NCI-H460 (cell line): ENCODE results near the gene PNPLA2. TPM values are rescaled to one million over a fixed set of nuclear protein-coding genes. Genes with fewer than 3 reads are reported as not detected.

ENCODE experiments used
- DNase-seq: peaks from one replicate; pipeline ENCODE4 v3.0.0-alpha.2; 2016; ENCODE audit warnings: low read depth; ENCODE audit errors: extremely low read depth
- polyA plus RNA-seq: library from polyadenylated mRNA; depleted of rRNA; stranded (reverse); fragments of >200 nt; gene quantifications from 2 replicates; pipeline ENCODE4 v1.2.3, GENCODE V29; 2014; cell fraction: nucleus; rRNA removed
- total RNA-seq: library from RNA; depleted of rRNA; stranded (reverse); fragments of >200 nt; shearing (Covaris generic); gene quantifications from 2 replicates; pipeline ENCODE4 v1.2.3, GENCODE V29; 2014; rRNA removed

Gene PNPLA2
- 15.0 and 15.7 TPM in 2 replicates for total RNA-seq
- 47.5 and 78.1 TPM in 2 replicates for polyA plus RNA-seq

- DNase-seq, result no peak
Observed at GRCh38 chr11:818396-819128, at the start of gene PNPLA2. Gene PNPLA2, plus strand, starts transcription at chr11:818914. Its CDS starts 805 bp downstream, at chr11:819719.

- no peak for DNase-seq
Observed at GRCh38 chr11:769887-770641, 48.6 kb upstream of the PNPLA2 start.

- no peak for DNase-seq
Observed at GRCh38 chr11:770642-771616, 47.8 kb upstream of the PNPLA2 start.

- DNase-seq, result no peak
Observed at GRCh38 chr11:771617-772204, 47.0 kb upstream of the PNPLA2 start.

- DNase-seq, result no peak
Observed at GRCh38 chr11:772429-773390, 46.0 kb upstream of the PNPLA2 start.

GRCh38 chr11:773425-773824, 45.3 kb upstream of the PNPLA2 start:
- DNase-seq, result no peak

GRCh38 chr11:773830-774229, 44.9 kb upstream of the PNPLA2 start:
- DNase-seq, result no peak

- DNase-seq, result no peak
Observed at GRCh38 chr11:774873-775592, 43.7 kb upstream of the PNPLA2 start.

GRCh38 chr11:776263-776560, 42.5 kb upstream of the PNPLA2 start:
- DNase-seq, result no peak

- no peak for DNase-seq
Observed at GRCh38 chr11:776561-777287, 42.0 kb upstream of the PNPLA2 start.

GRCh38 chr11:777288-778255, 41.1 kb upstream of the PNPLA2 start, which contains the start of gene GATD1:
Gene GATD1, minus strand, starts transcription at chr11:777487. Its CDS starts 25 bp downstream, at chr11:777462.
- DNase-seq, result peak; percentile 69

- no peak for DNase-seq
Observed at GRCh38 chr11:778976-779954, 39.4 kb upstream of the PNPLA2 start.

GRCh38 chr11:779955-780532, 38.7 kb upstream of the PNPLA2 start:
- DNase-seq, result no peak

- DNase-seq, result no peak
Observed at GRCh38 chr11:782264-783174, 36.2 kb upstream of the PNPLA2 start.
